Endometrial microvascular endothelial cells (primary cell): ENCODE measurements around the gene LCNL1. TPM values are rescaled to one million over a fixed set of nuclear protein-coding genes. Genes with fewer than 3 reads are reported as not detected.

ENCODE experiments used
- in situ Hi-C: cut with HindIII; loops from 2 replicates; pipeline ENCODE4 v1.10.0; 2017; ENCODE audit warnings: low sequenced_read_pairs, low pct_unique_long_range_greater_than_20kb; ENCODE audit errors: inconsistent ontology term
- total RNA-seq: library from RNA; depleted of rRNA; stranded (reverse); fragments of >200 nt; gene quantifications from one replicate; pipeline ENCODE4 v1.2.3, GENCODE V29; 2015; ENCODE audit errors: inconsistent ontology term

The LCNL1 gene
- total RNA-seq, 1 donor from 2014 or later, result not detected

GRCh38 chr9:136969150-136969549 is 13.6 kb upstream of the LCNL1 start:
- in situ Hi-C loops, result no loop called here

GRCh38 chr9:136969774-136970173 is 13.0 kb upstream of the LCNL1 start:
- in situ Hi-C loops, result no loop called here

DNA sequence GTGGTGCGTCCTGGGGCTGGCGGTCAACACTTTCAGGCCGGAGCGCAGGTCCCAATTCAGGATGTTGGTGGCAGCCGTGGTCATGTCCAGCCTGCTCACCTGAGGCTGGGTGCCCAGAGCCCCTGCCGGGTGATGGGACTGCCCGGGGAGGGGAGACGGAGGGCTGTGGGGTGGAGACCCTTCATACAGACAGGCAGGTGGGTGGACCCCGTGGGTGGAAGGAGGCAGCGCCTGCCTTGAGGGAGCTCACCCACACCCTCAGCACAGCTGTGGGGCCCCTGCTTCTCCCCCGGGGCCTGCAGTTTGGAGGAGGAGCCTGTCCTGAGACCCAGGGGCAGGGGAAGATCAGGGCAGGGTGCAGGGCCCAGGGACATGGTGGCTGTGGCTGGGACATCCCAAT is 12.4 kb upstream of the LCNL1 start:
- in situ Hi-C loops, result no loop called here

- in situ Hi-C loops, result no loop called here
These were observed 11.0 kb upstream of the LCNL1 start for GRCh38 chr9:136971746-136972145.

- in situ Hi-C loops, result no loop called here
These were observed 10.5 kb upstream of the LCNL1 start for GRCh38 chr9:136972335-136972734.

GRCh38 chr9:136972743-136973142 is 10.1 kb upstream of the LCNL1 start:
- in situ Hi-C loops, result no loop called here

- in situ Hi-C loops, result no loop called here
These were observed 8.9 kb upstream of the LCNL1 start for GRCh38 chr9:136973618-136974617.

DNA sequence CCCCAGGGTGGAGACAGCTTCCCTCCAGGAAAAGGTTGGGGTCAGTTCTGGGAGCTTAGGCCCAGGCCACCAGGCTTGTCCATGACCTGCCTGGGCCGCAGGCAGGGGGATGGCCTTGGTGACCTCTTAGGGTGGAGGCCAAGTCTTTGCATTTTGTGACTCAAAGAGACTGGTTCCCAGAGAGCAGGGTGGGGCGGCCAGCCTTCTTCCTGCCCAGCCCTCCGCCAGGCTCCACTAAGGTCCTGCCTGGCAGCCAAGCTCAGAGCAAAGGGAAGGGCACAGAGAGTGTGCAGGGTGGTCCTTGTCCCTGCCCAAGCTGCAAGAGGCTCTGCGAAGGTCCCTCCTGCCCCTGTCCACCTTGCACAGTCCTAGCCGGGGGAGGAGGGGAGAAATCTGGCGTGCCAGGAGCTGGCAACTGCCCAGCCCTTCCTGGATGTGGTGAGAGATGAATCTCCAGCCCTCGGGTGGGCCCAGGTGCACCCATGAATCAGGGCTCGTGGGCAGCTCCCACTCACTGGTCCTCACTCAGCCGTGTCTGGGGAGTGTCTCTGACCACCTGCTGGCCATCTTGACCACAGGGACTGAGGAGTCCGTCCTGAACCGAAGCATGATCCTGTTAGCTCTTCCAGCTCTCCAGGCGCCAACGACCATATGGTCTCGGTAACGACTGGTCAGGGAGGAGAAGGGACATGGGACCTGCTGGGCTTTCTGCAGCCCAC is 7.8 kb upstream of the LCNL1 start:
- in situ Hi-C loops, result no loop called here

- in situ Hi-C loops, result no loop called here
These were observed 7.1 kb upstream of the LCNL1 start for GRCh38 chr9:136975644-136976043.

GRCh38 chr9:136977223-136977622 is 5.6 kb upstream of the LCNL1 start, which contains the start of gene PTGDS:
Gene PTGDS (plus strand): TSS chr9:136977504. CDS start chr9:136977579, 75 bp downstream.
- in situ Hi-C loops, result no loop called here

- in situ Hi-C loops, result no loop called here
These were observed 5.1 kb upstream of the LCNL1 start for GRCh38 chr9:136977649-136978072.

- in situ Hi-C loops, result no loop called here
These were observed 4.5 kb upstream of the LCNL1 start for GRCh38 chr9:136978073-136978864.

DNA sequence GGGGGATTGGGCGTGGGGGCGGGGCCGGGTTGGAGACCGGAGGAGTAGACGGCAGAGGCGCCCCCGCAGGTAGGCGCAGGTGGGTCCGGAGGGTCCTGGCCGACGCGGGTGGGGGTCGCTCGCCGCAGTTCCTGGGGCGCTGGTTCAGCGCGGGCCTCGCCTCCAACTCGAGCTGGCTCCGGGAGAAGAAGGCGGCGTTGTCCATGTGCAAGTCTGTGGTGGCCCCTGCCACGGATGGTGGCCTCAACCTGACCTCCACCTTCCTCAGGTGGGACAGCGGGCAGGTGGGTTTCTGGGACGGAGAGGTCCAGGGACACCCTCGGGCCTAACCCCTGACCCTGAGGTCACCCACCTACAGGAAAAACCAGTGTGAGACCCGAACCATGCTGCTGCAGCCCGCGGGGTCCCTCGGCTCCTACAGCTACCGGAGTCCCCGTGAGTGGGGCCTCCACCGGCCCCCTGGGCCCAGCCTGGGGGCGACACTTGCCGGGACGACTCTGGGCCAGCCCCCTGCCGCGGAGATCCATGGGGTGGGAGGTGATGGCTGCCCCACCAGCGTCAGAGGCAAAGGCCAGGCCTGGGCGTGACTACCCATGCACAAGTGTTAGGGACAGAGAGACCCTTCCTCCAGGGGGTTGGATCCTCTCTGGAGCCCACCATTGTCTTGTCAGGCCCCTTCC is 3.8 kb upstream of the LCNL1 start:
- in situ Hi-C loops, result no loop called here

DNA sequence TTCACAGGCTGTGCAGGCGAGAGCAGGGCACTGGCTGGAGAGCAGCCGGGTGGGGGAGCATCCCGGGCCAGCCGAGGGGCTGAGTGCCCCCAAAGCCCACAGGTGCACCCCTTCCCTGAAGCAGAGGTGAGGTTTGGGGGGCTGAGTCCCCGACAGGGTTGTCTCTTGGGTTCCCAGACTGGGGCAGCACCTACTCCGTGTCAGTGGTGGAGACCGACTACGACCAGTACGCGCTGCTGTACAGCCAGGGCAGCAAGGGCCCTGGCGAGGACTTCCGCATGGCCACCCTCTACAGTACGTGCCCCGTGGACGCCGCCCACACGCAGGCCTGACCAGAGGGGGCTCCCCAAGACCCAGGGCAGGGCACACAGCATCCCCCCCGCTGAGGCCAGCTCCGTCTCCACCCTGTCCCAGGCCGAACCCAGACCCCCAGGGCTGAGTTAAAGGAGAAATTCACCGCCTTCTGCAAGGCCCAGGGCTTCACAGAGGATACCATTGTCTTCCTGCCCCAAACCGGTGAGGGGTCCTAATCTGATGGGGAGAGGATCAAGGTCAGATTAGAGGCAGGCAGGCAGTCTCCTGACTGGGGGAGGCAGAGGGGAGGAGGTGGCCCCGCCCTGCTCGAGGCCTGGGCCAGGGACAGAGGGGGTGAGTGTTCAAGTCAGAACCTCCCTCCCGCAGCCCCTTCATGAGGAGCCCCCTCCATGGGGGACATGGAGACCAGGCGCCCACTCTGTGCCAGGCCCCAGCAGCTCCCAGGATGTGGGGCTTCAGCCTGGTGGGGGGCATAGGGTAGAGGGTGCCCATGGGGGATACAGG is 2.8 kb upstream of the LCNL1 start:
- in situ Hi-C loops, result no loop called here

DNA sequence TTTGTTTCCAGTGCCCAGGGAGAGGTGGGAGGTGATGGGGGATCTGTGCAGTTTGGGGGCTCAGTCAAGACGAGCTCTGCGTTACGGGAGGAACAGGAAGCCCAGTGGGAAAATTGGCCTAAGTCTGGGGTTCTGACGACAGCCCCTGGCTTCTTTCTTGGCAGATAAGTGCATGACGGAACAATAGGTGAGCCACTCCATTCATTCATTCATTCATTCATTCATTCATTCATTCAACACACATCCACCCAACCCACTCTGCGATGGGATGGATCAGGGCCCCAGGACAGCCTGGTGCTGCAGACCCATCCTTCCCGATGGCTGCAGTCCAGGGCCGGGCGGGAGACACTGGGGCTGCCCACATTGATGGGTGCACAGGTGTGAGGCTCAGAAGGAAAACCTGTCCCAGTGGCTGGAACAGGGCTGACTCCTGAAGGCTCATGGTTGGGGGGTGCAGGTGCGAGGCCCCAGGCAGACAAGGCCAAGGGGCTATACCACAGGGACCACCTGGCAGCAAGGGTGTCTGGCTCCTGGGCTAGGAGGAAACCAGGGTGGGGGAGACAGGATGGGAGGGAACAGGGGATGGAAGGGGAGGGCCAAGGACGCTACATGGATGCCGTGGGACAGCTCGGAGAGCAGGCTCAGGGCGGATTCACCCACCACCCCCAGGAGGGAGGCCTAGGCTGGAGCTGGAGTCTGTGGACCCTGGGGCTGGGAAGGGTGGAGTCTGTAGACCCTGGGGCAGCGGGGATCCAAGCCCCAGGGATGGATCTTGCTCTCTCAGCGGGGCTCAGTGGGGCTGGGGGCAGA is 1.9 kb upstream of the LCNL1 start:
- in situ Hi-C loops, result no loop called here

DNA sequence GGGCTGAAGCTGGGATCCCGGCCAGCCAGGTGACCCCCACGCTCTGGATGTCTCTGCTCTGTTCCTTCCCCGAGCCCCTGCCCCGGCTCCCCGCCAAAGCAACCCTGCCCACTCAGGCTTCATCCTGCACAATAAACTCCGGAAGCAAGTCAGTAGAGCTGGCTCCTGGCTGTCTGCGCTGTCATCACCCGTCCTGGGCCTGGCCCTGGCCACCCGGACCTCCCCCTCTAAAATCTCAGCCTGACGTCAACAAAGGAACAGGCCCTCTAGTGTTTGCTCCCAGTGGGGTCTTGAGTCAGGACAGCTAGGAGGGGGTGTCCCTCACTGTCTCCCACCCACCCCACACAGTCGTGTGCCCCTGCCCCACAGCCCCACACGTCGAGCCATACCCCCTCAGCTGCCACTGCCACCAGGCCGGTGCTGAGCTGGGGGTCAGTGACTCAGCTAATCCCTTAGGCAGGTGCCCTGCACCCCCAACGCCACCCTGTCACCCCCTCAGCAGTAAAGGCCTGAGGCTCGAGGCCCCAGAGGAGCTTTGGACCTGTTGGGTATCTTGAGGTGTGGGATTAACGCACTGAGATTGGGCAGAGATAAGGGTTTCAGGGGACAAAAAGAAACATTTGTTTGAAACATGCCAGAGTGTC is 1.1 kb upstream of the LCNL1 start:
- in situ Hi-C loops, result no loop called here

DNA sequence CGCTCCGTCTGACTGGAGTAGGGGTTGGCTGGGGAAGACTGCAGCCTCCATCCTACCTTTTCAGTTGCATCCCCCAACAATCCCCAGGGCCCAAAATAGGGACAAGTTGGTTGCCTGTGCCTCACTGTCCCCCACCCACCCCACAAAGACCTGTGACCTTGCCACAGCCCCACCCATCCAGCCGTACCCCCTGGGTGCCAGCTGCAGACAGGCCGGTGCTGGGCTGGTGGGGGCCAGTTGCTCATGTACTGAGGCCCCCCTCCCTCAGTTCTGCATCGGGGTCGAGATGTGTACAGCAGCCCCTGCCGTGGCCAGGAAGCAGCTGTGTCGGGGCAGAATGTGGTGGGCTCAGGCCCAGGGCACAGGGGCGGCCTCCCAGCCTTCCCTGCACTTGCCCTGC is 374 bp downstream of the LCNL1 start:
- in situ Hi-C loops, result no loop called here
